Tibial nerve (tissue), 4 donors: Measurements from ENCODE around the gene ERAP2. TPM values are rescaled to one million over a fixed set of nuclear protein-coding genes. Genes with fewer than 3 reads are reported as not detected.

Source experiments
- DNase-seq, 2 donors: peaks; one replicate each; pipeline ENCODE4 v3.0.0-alpha.2; 2019; ENCODE audit warnings: low spot score in 2 of 2
- H3K27ac ChIP-seq, 4 donors: fragments of 200-600 bp; sonication (generic) in 3 of 4; one replicate each; pipeline ENCODE4 v1.5.1; 2017 to 2019; ENCODE audit warnings: mild to moderate bottlenecking in 1 of 4
- H3K27me3 ChIP-seq, 2 donors: fragments of 200-600 bp; sonication (generic) in 1 of 2; one replicate each; pipeline versions ENCODE4 v1.5.1 to v1.6.0; 2017 to 2019
- H3K36me3 ChIP-seq, 3 donors: fragments of 200-600 bp; sonication (generic); one replicate each; pipeline ENCODE4 v1.5.1; 2018 to 2019
- H3K4me1 ChIP-seq, 4 donors: fragments of 200-600 bp; sonication (generic) in 3 of 4; one replicate each; pipeline ENCODE4 v1.5.1; 2017 to 2019
- H3K4me3 ChIP-seq, 4 donors: fragments of 200-600 bp; sonication (generic) in 3 of 4; one replicate each; pipeline ENCODE4 v1.5.1; 2017 to 2019; ENCODE audit warnings: mild to moderate bottlenecking in 1 of 4, moderate library complexity in 1 of 4
- H3K9me3 ChIP-seq, 4 donors: fragments of 200-600 bp; sonication (generic) in 3 of 4; one replicate each; pipeline ENCODE4 v1.5.1; 2017 to 2019
- CTCF ChIP-seq, 5 experiments: fragments of 200-600 bp in 3 of 5; fragments of 450-650 bp in 2 of 5; sonication (generic) in 3 of 5; IDR thresholded peaks; one replicate each; pipeline ENCODE4 v1.5.1; 2016 to 2019; ENCODE audit warnings: antibody characterized with exemption in 5 of 5, mild to moderate bottlenecking in 3 of 5, moderate library complexity in 2 of 5
- EP300 ChIP-seq, 2 donors: sonication (generic); formaldehyde crosslinking; IDR thresholded peaks; one replicate each; pipeline ENCODE4 v1.6.1; 2017; ENCODE audit warnings: antibody characterized with exemption in 2 of 2, mild to moderate bottlenecking in 1 of 2
- POLR2A ChIP-seq, 2 donors: fragments of 450-650 bp; IDR thresholded peaks; one replicate each; pipeline ENCODE4 v1.6.1; 2017; ENCODE audit warnings: antibody characterized with exemption in 2 of 2, mild to moderate bottlenecking in 2 of 2, moderate library complexity in 2 of 2
- WGBS, 2 donors: methylation state at CpG; one replicate each; pipeline ENCODE4 v1.1.5; 2018; 5-methylcytosine and 5-hydroxymethylcytosine counted together
- total RNA-seq, 4 donors: library from RNA; depleted of rRNA; stranded (reverse); fragments of >200 nt; gene quantifications; one replicate each; pipeline ENCODE4 v1.1.0, GENCODE V29; 2016

The ERAP2 gene
- total RNA-seq, 4 donors from 2014 or later = 9.9 to 18.6 (median 12.2) TPM

GRCh38 chr5:96945144-96945897 is 69.0 kb downstream of the ERAP2 start:
- Histone ChIP-seq H3K9me3 (no peaks in the 10 kb centered on the region), H3K4me3 (no peak overlapping the region), H3K27me3 (no peaks in the 10 kb centered on the region), H3K4me1 (peaks cover 0 to 10% (median under 1%) of the 10 kb centered on the region in 4 donors), H3K36me3 (no peaks in the 10 kb centered on the region), H3K27ac (no peak overlapping the region)
- no peak for DNase-seq
- TF ChIP-seq EP300 (IDR thresholded peaks at IDR 0.05) (no peak), CTCF (IDR thresholded peaks at IDR 0.05) (no peak), POLR2A (IDR thresholded peaks at IDR 0.05) (no peak)
- 44 to 55% methylated on average over 5 of the region's 5 CpGs for WGBS, 2 donors

GRCh38 chr5:96946381-96946780 is 70.1 kb downstream of the ERAP2 start:
- H3K27me3 ChIP-seq = no peaks in the 10 kb centered on the region
- no peak for DNase-seq
- peaks cover 0 to 5% (median 0%) of the 10 kb centered on the region in 4 donors for H3K4me1 ChIP-seq
- WGBS, 2 donors = 91 to 95% methylated on average over 3 of the region's 3 CpGs
- no peak overlapping the region for H3K27ac ChIP-seq
- H3K9me3 ChIP-seq = no peaks in the 10 kb centered on the region
- H3K36me3 ChIP-seq = no peaks in the 10 kb centered on the region
- no peak overlapping the region for H3K4me3 ChIP-seq
- TF ChIP-seq CTCF (IDR thresholded peaks at IDR 0.05) (no peak), POLR2A (IDR thresholded peaks at IDR 0.05) (no peak), EP300 (IDR thresholded peaks at IDR 0.05) (no peak)

GRCh38 chr5:96952118-96952750 is 75.9 kb downstream of the ERAP2 start:
- H3K36me3 ChIP-seq = no peaks in the 10 kb centered on the region
- H3K4me1 ChIP-seq = peaks cover 0 to 15% (median 3%) of the 10 kb centered on the region in 4 donors
- no peaks in the 10 kb centered on the region for H3K27me3 ChIP-seq
- H3K4me3 ChIP-seq = no peak overlapping the region
- H3K27ac ChIP-seq = no peak overlapping the region
- TF ChIP-seq EP300 (IDR thresholded peaks at IDR 0.05) (no peak), CTCF (IDR thresholded peaks at IDR 0.05) (no peak), POLR2A (IDR thresholded peaks at IDR 0.05) (no peak)
- 81 to 86% methylated on average over 3 of the region's 3 CpGs for WGBS, 2 donors
- no peak for DNase-seq
- H3K9me3 ChIP-seq = no peaks in the 10 kb centered on the region

GRCh38 chr5:96952974-96953730 is 76.9 kb downstream of the ERAP2 start:
- WGBS, 2 donors = 74 to 75% methylated on average over 7 of the region's 7 CpGs
- no peak overlapping the region for H3K4me3 ChIP-seq
- DNase-seq = no peak
- H3K9me3 ChIP-seq = no peaks in the 10 kb centered on the region
- no peak for TF ChIP-seq POLR2A (IDR thresholded peaks at IDR 0.05)
- TF ChIP-seq CTCF (IDR thresholded peaks at IDR 0.05) = no peak
- TF ChIP-seq EP300 (IDR thresholded peaks at IDR 0.05) = no peak
- H3K27ac ChIP-seq = no peak overlapping the region
- no peaks in the 10 kb centered on the region for H3K36me3 ChIP-seq
- H3K4me1 ChIP-seq = peaks cover 0 to 15% (median 3%) of the 10 kb centered on the region in 4 donors
- no peaks in the 10 kb centered on the region for H3K27me3 ChIP-seq
